Mucosa of descending colon (tissue), 3 donors: ENCODE results near the gene EGR2. TPM values are rescaled to one million over a fixed set of nuclear protein-coding genes. Genes with fewer than 3 reads are reported as not detected.

Experiments
- ATAC-seq: fragments of 200-7000 bp; cut with Tn5 transposase; one replicate; pipeline ENCODE4 v1.9.1; 2020; ENCODE audit warnings: mild to moderate bottlenecking, moderate library complexity
- DNase-seq, 3 donors: peaks; one replicate each; pipeline ENCODE4 v3.0.0-alpha.2; 2020
- H3K36me3 ChIP-seq: fragments of 200-600 bp; one replicate; pipeline ENCODE4 v1.8.0; 2021; ENCODE audit warnings: low read depth, mild to moderate bottlenecking
- H3K4me1 ChIP-seq: fragments of 200-600 bp; one replicate; pipeline ENCODE4 v1.8.0; 2021; ENCODE audit warnings: low read depth, mild to moderate bottlenecking
- H3K4me3 ChIP-seq: fragments of 200-600 bp; one replicate; pipeline ENCODE4 v1.8.0; 2021; ENCODE audit warnings: mild to moderate bottlenecking
- H3K9me3 ChIP-seq: fragments of 200-600 bp; one replicate; pipeline ENCODE4 v1.8.0; 2021; ENCODE audit warnings: mild to moderate bottlenecking
- CTCF ChIP-seq: fragments of 200-600 bp; IDR thresholded peaks from one replicate; pipeline ENCODE4 v1.8.0; 2022; ENCODE audit warnings: antibody characterized with exemption, mild to moderate bottlenecking
- intact Hi-C, 2 donors: fragments of 100-400 bp; cut with DNase I in 1 of 2; cut with micrococcal nuclease in 1 of 2; formaldehyde crosslinking; loops; one replicate each; pipeline versions ENCODE4 v1.11.0 to v1.11.1; 2022; cut with DNase I, micrococcal nuclease
- total RNA-seq, 3 donors: library from RNA; stranded (reverse); fragmentation: NEBNext Ultra II Directional in 2 of 3; extraction: Animal tissue kit (Norgen Biotek cat#: 25700) in 2 of 3; gene quantifications; one replicate each; pipeline versions ENCODE4 v1.2.1 to v1.2.4, GENCODE V29; 2021 to 2023
- donor health status: DM: no; HTN: no; CAD: no; lungs with moderate emphysema.
- donor health status: DM: no; HTN: no; CAD: no.
- donor health status: DM: no; HTN: yes; CAD: no.

Gene EGR2
- total RNA-seq, 3 donors from 2014 or later: 0.36 to 5.5 (median 0.75) TPM

- no peak for DNase-seq
- Histone ChIP-seq H3K4me3 (peak overlapping the region; percentile 92), H3K4me1 (peaks cover 17% of the 10 kb centered on the region), H3K9me3 (no peaks in the 10 kb centered on the region), H3K36me3 (no peaks in the 10 kb centered on the region)
- intact Hi-C loops: no loop called here
- ATAC-seq: peak; percentile 1
- no peak for TF ChIP-seq CTCF
Measured at GRCh38 chr10:62803724-62804355, 12.3 kb downstream of the EGR2 start.

- Histone ChIP-seq H3K36me3 (no peaks in the 10 kb centered on the region), H3K4me1 (peaks cover 17% of the 10 kb centered on the region), H3K9me3 (no peaks in the 10 kb centered on the region), H3K4me3 (no peak overlapping the region)
- TF ChIP-seq CTCF: no peak
- intact Hi-C loops: no loop called here
- DNase-seq (no peak), ATAC-seq (no peak)
Measured at GRCh38 chr10:62801871-62802270, 14.3 kb downstream of the EGR2 start.

GRCh38 chr10:62796896-62797295, 19.3 kb downstream of the EGR2 start:
- Histone ChIP-seq H3K4me3 (no peak overlapping the region), H3K9me3 (no peaks in the 10 kb centered on the region), H3K4me1 (no peaks in the 10 kb centered on the region), H3K36me3 (no peaks in the 10 kb centered on the region)
- no peak for TF ChIP-seq CTCF
- intact Hi-C loops: no loop called here
- no peak for ATAC-seq
- no peak for DNase-seq

GRCh38 chr10:62795762-62796161, 20.4 kb downstream of the EGR2 start:
- Histone ChIP-seq H3K4me3 (no peak overlapping the region), H3K9me3 (no peaks in the 10 kb centered on the region), H3K4me1 (no peaks in the 10 kb centered on the region), H3K36me3 (no peaks in the 10 kb centered on the region)
- TF ChIP-seq CTCF: no peak
- DNase-seq: no peak
- no peak for ATAC-seq
- intact Hi-C loops: no loop called here

GRCh38 chr10:62795100-62795499, 21.1 kb downstream of the EGR2 start:
- no peak for TF ChIP-seq CTCF
- DNase-seq (no peak), ATAC-seq (no peak)
- intact Hi-C loops: no loop called here
- no peaks in the 10 kb centered on the region for H3K9me3 ChIP-seq
- H3K4me1 ChIP-seq: no peaks in the 10 kb centered on the region
- H3K4me3 ChIP-seq: no peak overlapping the region
- no peaks in the 10 kb centered on the region for H3K36me3 ChIP-seq

- intact Hi-C loops: no loop called here
Measured at GRCh38 chr10:62794306-62794705, 21.9 kb downstream of the EGR2 start.

More at GRCh38 chr10:62794306-62794705, 21.9 kb downstream of the EGR2 start:
- Histone ChIP-seq H3K4me3 (no peak overlapping the region), H3K4me1 (no peaks in the 10 kb centered on the region), H3K36me3 (no peaks in the 10 kb centered on the region), H3K9me3 (no peaks in the 10 kb centered on the region)
- no peak for ATAC-seq
- no peak for TF ChIP-seq CTCF
- DNase-seq: no peak
